SK-MEL-5 (cell line): ENCODE data around the gene TTC6. TPM values are rescaled to one million over a fixed set of nuclear protein-coding genes. Genes with fewer than 3 reads are reported as not detected.

Source experiments
- DNase-seq: peaks from one replicate; pipeline ENCODE4 v3.0.0-alpha.2; 2016; ENCODE audit warnings: low read depth, low spot score
- in situ Hi-C: cut with HindIII; loops from 2 replicates; pipeline ENCODE4 v1.10.0; 2016; ENCODE audit warnings: low sequenced_read_pairs, high pct_unique_total_duplicates, low pct_unique_long_range_greater_than_20kb
- total RNA-seq: library from RNA; depleted of rRNA; stranded (reverse); fragments of >200 nt; shearing (Covaris generic); gene quantifications from 2 replicates; pipeline ENCODE4 v1.2.3, GENCODE V29; 2014

Gene TTC6
- total RNA-seq, 1 experiment from 2014 or later, result not detected

DNA sequence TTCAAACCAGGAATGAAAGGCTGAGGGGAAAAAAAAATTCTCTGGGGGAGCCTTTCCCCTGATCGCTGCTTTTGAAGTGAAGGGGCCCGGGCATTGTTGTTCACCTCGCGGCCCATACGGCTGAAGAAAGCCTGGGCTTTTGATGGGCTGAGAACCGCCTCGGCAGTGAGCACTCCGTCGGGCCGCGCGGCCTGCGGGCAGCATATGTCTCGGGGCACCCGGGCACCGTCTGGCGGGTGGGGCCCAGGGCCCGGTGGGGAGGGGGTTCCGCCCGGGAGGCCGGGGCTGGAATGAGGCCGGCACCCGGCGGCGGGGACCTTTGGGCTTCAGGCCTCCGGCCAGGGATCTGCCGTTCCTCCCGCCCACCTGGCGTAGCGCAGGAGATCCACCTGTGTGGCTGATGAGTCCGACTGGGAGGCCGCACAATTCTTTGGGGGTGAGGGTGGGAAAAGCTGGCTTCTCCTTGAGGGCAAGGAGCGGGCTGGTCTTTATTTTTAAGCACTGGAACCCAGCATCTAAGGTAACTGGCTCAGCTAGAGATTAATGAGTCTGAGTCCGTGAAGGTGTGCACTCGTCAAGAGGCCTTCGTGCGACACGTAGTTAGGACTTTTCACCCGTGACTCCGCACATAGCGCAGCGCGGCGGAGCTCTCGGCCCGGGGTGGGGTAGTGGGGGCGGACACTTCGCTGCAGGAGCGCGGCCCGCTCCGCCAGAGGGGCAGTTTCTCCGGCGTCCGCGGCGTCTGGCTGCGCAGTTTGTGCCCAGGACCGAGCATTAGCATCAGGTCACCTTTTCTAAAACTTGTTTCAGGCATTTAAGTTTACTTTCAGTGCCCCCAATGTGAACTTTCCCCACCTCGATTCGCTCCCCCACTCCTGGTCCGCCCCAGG, 11.0 kb upstream of the TTC6 start:
- DNase-seq, result no peak
- in situ Hi-C loops, result no loop called here

- no peak for DNase-seq
- in situ Hi-C loops, result no loop called here
Observed at GRCh38 chr14:37585101-37585511, 10.3 kb upstream of the TTC6 start.

DNA sequence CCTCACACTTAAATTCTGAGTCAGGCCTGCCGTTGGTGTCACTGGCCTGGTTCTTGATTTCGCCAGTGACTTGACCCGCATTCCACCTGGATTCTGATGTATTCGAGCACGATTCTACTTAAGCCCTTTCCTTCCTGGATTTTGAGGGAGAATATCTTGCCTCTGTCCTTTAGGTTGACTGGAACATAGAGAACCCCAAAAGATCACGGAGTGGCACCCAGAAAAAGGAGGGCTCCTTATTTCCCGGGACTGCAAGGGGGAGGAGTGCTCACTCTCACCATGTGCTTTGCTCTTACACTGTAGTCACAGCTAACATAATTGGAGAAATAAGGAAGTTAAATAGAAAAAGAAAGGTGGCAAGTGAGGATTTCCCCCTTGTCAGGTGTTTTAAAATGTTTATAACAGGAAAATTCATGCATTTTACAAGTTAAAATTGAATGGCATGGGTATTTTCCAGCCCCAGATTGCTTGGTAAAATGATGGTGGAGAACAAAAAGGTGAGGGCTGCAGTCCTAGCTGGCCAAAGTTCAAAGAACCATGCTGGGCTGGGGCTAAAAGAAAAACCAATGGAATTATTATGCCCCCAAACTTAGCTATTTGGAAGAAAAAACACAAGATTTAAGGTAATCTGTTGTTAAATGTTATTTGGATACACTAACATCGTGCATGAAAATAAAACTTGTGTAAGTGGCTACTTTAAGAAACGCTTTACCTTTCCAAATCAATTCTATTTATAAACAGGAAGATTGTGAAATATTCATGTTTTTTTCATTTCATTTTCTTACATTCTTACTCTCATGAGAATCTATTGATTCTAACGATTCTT, 9.2 kb upstream of the TTC6 start:
- in situ Hi-C loops, result no loop called here

DNA sequence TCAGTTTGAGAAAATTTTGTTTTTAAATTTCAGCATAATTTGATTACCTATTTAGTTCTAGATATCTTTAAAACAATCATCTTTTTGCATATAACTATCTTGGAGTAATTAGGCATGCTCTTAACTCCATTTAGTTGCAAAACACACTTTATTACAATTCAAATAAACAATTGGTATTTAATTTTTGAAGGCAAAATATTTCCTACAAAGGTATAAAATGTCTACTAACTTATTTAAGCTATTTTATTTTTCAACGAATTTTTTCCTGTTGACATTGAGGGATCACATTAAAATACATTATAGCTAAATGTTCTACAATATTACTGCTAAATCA, 8.7 kb upstream of the TTC6 start:
- DNase-seq, result no peak
- in situ Hi-C loops, result no loop called here

More for the DNA sequence above, 9.2 kb upstream of the TTC6 start:
- DNase-seq, result no peak

DNA sequence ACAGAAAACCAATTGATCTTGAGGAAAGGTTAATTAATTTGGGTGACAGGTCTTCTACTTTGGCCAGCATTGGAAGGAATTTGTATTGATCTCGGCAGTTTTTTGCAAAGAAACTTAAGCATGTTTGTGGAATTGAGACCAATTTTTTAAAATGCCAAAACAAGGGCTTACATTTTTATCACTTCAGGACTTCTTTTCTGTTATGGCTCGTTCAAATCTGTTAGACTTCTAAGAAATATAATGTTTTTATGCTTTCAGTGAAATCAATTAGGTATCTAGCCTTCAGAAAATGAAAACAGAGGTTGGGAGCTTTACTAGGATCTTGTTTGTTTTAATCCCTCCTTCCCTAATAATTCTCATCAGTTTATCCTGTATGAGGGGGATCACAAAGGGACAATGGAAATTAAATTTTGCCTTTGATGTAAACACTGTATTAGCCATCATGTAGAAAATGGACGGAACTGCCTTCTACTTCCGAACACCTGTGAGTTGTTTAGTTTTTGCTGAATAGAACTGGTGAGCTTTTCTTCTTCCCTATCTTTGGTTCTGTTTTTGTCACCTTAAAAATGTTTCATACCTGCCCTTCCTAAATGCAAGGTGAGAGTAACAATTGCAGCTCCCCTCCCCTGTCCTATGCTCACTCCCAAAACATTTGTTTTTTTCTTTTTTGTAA, 8.2 kb upstream of the TTC6 start:
- DNase-seq, result no peak
- in situ Hi-C loops, result no loop called here

DNA sequence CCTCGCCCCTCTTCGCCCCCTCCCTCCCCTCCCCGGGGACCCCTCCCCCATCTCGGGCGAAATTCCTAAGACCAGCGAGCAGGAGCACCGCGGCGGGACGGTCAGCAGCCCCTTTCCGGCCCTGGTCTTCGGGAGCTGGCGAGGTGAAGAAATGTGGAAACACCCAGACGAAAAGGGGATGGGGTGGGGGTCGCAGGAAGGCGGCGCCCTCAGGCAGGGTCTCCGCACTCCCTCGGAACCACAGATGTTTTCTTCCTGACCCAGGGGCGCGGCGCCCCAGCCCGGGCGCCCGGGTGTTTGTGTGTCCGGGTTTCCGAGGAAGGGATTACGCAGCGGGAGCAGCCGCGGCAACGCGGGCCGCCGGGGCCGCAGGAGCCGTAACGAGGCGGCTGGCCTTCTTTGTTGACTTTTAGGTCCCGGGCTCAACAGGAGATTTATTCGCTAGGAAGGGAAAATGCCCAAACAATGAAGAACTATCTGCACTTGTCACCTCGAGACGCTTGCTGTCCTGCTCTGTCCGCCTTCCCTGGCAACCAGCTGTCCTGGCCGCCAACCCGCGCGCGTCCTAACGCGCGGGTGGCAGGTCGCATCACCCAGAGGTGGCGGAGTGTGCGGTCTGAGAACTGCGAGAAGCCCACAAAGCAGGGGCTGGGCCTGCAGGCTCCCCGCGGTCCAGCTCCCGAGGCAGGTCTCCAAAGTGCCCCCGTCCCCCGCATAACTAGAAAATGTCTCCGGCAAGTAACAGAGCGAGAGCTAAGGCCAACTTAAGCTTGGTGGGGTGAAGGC, 7.4 kb upstream of the TTC6 start:
- in situ Hi-C loops, result no loop called here
- no peak for DNase-seq

DNA sequence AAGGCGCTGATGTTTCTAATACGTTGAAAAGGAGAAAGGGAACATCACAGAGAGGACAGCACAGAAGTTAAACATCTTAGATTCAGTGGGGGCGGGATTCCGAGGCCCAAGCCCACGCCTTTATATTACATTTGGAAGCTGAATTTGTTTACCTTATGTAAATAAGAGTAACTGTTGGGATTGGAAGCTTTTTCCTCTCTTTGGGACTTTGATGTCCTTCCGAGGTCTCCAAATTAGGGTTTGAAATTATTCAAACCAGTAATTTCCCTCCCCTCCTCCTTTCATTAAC, 6.8 kb upstream of the TTC6 start:
- in situ Hi-C loops, result no loop called here
- DNase-seq, result no peak

DNA sequence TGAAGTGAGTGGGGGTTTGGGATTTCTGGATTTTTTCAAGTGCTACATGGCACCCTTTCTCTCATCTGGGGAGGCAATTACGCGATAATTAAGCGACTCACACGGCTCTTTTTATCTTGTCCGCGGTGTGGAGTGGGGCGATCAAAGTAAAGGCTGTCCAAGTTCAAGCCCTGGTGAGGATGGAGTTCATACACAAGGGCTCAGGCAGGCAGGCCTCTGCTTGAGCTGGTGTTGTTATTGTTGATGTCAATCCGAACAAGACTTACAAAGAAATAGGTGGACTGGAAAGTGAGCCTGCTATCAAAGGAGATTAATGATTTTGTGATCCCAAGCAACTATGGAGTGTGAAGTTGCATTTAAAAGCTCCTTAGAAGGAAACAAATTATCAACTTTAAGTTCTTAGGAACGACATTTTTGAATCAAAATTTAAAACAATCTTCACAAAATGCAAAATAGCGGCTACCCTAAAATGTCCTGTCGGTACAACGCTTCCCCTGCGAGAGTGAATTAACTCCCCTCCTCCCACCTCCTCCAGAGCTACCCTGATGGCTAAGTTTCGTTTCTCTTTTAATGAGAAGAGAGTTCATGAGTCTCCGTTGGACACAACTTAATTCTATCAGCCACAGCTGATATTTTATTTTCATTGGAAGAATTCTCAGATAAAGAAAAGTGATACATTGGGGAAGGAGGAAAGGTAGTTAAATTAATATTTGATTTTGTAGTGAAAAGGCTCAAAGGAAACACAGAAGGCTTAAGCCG, 6.3 kb upstream of the TTC6 start:
- DNase-seq, result no peak
- in situ Hi-C loops, result no loop called here

GRCh38 chr14:37589715-37590427, 5.6 kb upstream of the TTC6 start:
- no peak for DNase-seq
- in situ Hi-C loops, result no loop called here

GRCh38 chr14:37590428-37591139, 4.8 kb upstream of the TTC6 start:
- in situ Hi-C loops, result no loop called here

GRCh38 chr14:37591311-37591940, 4.0 kb upstream of the TTC6 start:
- no peak for DNase-seq
- in situ Hi-C loops, result no loop called here

More at GRCh38 chr14:37590428-37591139, 4.8 kb upstream of the TTC6 start:
- no peak for DNase-seq

GRCh38 chr14:37591941-37592481, 3.4 kb upstream of the TTC6 start:
- DNase-seq, result no peak
- in situ Hi-C loops, result no loop called here

DNA sequence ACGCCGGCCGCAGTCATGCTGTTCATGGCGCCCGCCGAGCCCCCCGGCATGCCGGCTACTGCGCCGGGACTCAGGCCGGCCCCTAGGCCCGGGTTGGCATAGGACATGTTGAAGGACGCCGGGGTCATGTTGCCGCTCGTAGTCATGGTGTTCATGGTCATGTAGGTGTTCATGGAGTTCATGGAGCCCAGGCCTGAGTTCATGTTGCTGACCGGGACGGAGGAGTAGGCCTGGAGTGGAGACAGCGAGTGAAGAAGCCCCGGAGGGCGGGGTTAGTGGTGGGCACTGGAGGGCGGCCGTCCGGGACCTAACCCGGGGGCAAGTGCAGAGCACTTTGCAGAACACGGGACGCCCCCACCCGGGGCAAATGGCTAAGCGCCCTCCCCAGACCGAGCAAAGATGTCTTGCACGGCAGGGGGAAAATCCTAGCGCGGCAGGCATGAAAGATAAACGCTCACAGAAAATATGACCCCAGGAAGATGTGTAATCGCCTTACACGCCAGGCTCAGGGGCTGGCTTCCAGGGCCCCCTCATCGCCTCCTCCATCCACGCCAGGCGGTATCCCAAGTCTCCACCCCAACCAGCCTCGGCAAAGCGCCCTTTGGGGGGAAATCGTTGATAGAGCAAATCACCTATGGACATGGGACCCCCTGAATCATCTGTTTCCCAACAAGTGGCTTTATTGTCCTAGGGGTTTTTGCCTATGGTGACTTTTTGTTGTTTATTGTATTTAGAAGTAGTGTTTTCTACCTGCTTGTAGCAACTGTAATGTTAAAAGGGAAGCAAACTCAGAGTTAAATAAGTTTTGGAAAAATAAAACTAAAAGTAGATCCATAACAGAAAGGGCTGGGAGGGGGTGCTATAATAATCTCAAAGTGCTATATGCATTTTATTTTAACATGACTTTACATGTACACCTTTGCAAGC, 2.7 kb upstream of the TTC6 start:
- in situ Hi-C loops, result no loop called here
- no peak for DNase-seq

- DNase-seq, result no peak
- in situ Hi-C loops, result no loop called here
Observed at GRCh38 chr14:37593511-37594237, 1.8 kb upstream of the TTC6 start.
